Measurements from ENCODE around the gene SUSD4.

The SUSD4 gene

GRCh38 chr1:223355699-223356098 is 8.3 kb downstream of the SUSD4 start:
- no peak for DNase-seq

GRCh38 chr1:223353939-223354338 is 10.0 kb downstream of the SUSD4 start:
- no peak for DNase-seq

- no peak for DNase-seq
These were observed 11.0 kb downstream of the SUSD4 start for GRCh38 chr1:223352944-223353343.

- DNase-seq = no peak
These were observed 13.5 kb downstream of the SUSD4 start for GRCh38 chr1:223350361-223350908.

- DNase-seq = no peak
These were observed 14.7 kb downstream of the SUSD4 start for GRCh38 chr1:223349241-223349640.

- no peak for DNase-seq
These were observed 15.5 kb downstream of the SUSD4 start for GRCh38 chr1:223348439-223348838.

- no peak for DNase-seq
These were observed 16.4 kb downstream of the SUSD4 start for GRCh38 chr1:223347583-223347982.

- DNase-seq = no peak
These were observed 17.7 kb downstream of the SUSD4 start for GRCh38 chr1:223346311-223346710.

GRCh38 chr1:223345720-223346119 is 18.3 kb downstream of the SUSD4 start:
- no peak for DNase-seq

GRCh38 chr1:223344491-223344890 is 19.5 kb downstream of the SUSD4 start:
- DNase-seq = no peak

GRCh38 chr1:223343692-223344091 is 20.3 kb downstream of the SUSD4 start:
- DNase-seq = no peak

GRCh38 chr1:223341121-223341520 is 22.9 kb downstream of the SUSD4 start:
- no peak for DNase-seq

- DNase-seq = no peak
These were observed 23.3 kb downstream of the SUSD4 start for GRCh38 chr1:223340637-223341036.

- no peak for DNase-seq
These were observed 24.1 kb downstream of the SUSD4 start for GRCh38 chr1:223339861-223340260.

GRCh38 chr1:223338811-223339746 is 24.9 kb downstream of the SUSD4 start:
- no peak for DNase-seq

GRCh38 chr1:223337174-223337869 is 26.7 kb downstream of the SUSD4 start:
- DNase-seq = no peak

GRCh38 chr1:223334156-223334555 is 29.8 kb downstream of the SUSD4 start:
- no peak for DNase-seq

- no peak for DNase-seq
These were observed 31.0 kb downstream of the SUSD4 start for GRCh38 chr1:223332997-223333396.

GRCh38 chr1:223331929-223332328 is 32.0 kb downstream of the SUSD4 start:
- no peak for DNase-seq

GRCh38 chr1:223331301-223331700 is 32.7 kb downstream of the SUSD4 start:
- DNase-seq = peak; percentile 4 to 6

GRCh38 chr1:223330466-223330865 is 33.5 kb downstream of the SUSD4 start:
- no peak for DNase-seq

- DNase-seq = no peak
These were observed 34.1 kb downstream of the SUSD4 start for GRCh38 chr1:223329664-223330415.

GRCh38 chr1:223329252-223329651 is 34.7 kb downstream of the SUSD4 start:
- no peak for DNase-seq
